Erythroblast (primary cell): ENCODE data around the gene DSCAM.

Experiments
- GATA1 ChIP-seq: IDR thresholded peaks from 2 replicates; pipeline ENCODE4 v1.6.1; 2011; ENCODE audit warnings: low read depth, mild to moderate bottlenecking, control low read depth, low read length, moderate library complexity
- POLR2A ChIP-seq: IDR thresholded peaks from 2 replicates; pipeline ENCODE4 v1.6.1; 2011; ENCODE audit warnings: mild to moderate bottlenecking, low read length

- no peak for TF ChIP-seq POLR2A
- TF ChIP-seq GATA1, result no peak
Observed at GRCh38 chr21:40117236-40117635, 729.7 kb downstream of the DSCAM start.
